Right lobe of liver (tissue), 4 donors: Measurements from ENCODE around the gene RTKN.

Experiments used
- CTCF ChIP-seq, 4 donors: fragments of 200-600 bp in 3 of 4; fragments of 450-650 bp in 1 of 4; IDR thresholded peaks; one replicate each; pipeline versions ENCODE4 v1.5.1 to v1.8.0; 2016 to 2022; ENCODE audit warnings: antibody characterized with exemption in 4 of 4, mild to moderate bottlenecking in 2 of 4
- POLR2A ChIP-seq: fragments of 450-650 bp; IDR thresholded peaks from one replicate; pipeline ENCODE4 v1.6.1; 2017; ENCODE audit warnings: antibody characterized with exemption, mild to moderate bottlenecking
- donor health status: DM: no; HTN: no; CAD: no.
- donor health status: DM: no; HTN: no; CAD: no.
- donor health status: DM: no; HTN: yes; CAD: no.

DNA sequence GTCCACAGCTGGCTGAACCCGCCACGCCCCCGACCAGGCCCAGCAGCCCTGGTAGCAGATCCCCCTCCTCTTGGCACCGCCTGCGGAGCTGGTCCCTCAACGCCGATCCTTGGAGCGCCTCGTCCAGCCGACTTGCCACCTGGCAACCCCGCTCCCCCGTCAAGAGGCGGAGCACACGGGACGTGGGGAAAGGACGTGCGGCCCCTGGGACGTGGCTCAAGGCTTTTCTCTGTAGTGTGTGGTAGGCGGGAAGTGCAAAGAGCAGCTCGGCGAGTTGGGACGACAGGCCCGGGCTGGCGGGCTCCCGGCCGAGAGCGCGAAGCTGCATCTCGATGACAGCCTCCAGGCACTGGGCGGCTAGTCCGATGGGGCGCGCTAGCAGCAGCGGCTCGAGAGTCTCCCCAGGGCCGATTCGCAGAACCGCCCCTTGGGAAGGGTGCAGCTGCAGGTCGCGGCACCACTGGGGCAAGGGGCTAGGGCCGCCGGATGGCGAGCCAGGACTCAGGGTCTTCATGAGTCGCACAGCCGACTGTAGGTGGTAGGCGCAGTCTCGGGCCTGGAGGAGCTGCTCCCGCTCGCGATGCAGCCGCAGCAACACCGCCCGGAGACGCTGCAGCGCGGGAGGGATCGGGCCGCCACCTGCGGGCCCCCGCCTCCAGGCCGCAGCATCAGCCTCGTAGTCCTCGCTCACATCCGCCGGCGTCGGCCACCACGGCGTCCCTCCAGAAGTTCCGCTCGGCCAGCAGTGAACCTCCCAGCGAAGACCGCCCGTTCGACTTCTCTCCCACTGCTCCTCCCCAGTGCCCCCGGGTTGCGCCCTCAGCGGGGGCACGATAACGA is 40.4 kb upstream of the RTKN start:
- TF ChIP-seq CTCF (IDR thresholded peaks at IDR 0.05) (no peak), POLR2A (no peak)
